AG09309 (cell line): Measurements from ENCODE around the gene IMP3.

Experiments
- DNase-seq: peaks from one replicate; pipeline ENCODE4 v3.0.0-alpha.2; 2010; ENCODE audit warnings: low read depth
- H3K4me3 ChIP-seq: 2 replicates; pipeline ENCODE4 v1.5.1; 2011; ENCODE audit warnings: mild to moderate bottlenecking, low read depth, low read length, moderate library complexity; ENCODE audit not compliant: control insufficient read depth
- TF ChIP-seq, protein P1 (sequence below): IDR thresholded peaks from 2 replicates; pipeline ENCODE4 v1.5.1; 2011; ENCODE audit warnings: mild to moderate bottlenecking, low read depth, low read length, inconsistent platforms; ENCODE audit not compliant: insufficient read depth, control insufficient read depth; ENCODE audit errors: missing control alignments

IMP3 gene

DNA sequence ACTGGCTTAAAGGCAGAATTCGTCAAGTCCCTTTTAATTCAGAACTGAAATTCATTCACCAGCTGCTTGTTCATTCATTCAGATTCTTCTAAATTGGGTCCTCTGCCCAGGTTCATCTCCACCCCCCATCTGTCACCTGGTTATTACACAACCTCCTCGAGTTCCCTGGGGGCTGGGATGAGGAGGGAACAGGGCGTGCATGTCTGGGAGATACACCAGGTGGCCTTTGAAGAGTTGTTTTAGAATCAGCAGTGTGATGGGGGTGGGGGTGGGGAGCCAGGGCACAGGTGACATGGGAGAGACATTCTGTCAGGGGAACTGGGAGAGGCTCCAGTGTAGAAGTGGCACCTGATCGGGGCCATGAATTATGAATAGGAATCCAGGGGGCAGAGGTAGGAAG is 15.9 kb upstream of the IMP3 start:
- H3K4me3 ChIP-seq = no peak overlapping the region
- TF ChIP-seq, protein P1, sequence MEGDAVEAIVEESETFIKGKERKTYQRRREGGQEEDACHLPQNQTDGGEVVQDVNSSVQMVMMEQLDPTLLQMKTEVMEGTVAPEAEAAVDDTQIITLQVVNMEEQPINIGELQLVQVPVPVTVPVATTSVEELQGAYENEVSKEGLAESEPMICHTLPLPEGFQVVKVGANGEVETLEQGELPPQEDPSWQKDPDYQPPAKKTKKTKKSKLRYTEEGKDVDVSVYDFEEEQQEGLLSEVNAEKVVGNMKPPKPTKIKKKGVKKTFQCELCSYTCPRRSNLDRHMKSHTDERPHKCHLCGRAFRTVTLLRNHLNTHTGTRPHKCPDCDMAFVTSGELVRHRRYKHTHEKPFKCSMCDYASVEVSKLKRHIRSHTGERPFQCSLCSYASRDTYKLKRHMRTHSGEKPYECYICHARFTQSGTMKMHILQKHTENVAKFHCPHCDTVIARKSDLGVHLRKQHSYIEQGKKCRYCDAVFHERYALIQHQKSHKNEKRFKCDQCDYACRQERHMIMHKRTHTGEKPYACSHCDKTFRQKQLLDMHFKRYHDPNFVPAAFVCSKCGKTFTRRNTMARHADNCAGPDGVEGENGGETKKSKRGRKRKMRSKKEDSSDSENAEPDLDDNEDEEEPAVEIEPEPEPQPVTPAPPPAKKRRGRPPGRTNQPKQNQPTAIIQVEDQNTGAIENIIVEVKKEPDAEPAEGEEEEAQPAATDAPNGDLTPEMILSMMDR = no peak
- DNase-seq = no peak

DNA sequence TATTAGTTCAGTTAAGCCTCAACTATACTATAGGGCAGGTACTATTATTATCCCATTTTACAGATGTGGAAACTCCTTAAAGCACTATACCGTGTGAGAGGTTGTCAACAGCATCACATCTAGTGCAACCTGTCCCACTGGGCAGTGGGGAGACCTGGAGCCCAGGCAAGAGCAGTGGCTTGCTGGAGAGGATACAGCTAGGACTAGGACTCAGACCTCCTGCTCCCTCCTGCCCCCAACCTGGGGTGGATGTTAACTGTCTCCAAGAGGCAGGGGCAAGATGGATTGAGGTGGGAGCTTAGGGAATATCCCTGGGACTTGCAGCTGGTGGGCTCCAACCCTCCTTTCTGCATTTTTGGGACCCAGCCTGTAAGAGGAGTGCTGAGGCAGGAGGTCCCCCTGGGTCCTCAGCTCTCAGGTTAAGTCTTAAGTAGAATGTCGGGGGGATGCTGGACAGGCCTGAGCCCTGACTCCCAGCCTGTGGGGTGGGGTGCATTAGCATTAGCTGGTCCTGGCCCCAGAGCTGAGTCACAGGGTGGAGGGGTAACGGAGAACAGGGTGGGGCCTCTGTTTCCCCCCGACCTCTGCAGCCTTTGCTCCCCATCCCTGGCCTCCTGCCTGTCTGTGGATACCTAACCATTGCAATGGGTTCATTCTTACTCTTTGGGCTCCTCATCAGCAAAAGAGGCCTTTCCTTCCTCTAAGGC is 14.3 kb upstream of the IMP3 start:
- DNase-seq = no peak
- no peak overlapping the region for H3K4me3 ChIP-seq
- TF ChIP-seq, protein P1 = no peak

DNA sequence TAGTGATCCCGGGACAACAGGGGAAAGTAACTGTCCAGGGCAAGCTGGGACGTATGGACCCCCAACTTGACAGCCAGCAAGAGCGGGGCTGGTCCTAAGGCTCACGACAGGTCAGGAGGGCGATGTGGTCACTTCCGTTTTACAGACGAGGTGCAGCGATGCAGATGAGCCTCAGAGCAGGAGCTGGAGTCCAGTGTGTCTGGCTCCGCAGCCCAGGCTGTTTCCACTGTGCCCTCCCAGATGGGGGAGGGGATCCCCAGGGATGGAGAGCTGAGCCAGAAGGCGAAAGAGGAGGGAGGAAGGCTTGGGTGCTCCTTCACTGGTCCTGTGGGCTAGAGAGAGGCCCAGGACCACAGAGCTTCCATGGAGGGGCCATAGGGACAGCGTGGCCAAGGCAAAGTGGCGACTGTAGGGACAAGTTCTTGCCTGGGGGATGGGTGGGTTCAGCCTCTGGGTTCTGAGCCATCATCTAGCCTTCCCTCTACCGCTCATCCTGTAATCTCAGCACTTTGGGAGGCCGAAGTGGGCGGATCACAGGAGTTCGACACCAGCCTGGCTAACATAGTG is 13.4 kb upstream of the IMP3 start:
- TF ChIP-seq, protein P1 = no peak
- no peak overlapping the region for H3K4me3 ChIP-seq
- no peak for DNase-seq

- no peak for DNase-seq
- peak overlapping the region; percentile 78 for H3K4me3 ChIP-seq
- TF ChIP-seq, protein P1 = no peak
Measured at GRCh38 chr15:75651810-75652543, 12.0 kb upstream of the IMP3 start.

DNA sequence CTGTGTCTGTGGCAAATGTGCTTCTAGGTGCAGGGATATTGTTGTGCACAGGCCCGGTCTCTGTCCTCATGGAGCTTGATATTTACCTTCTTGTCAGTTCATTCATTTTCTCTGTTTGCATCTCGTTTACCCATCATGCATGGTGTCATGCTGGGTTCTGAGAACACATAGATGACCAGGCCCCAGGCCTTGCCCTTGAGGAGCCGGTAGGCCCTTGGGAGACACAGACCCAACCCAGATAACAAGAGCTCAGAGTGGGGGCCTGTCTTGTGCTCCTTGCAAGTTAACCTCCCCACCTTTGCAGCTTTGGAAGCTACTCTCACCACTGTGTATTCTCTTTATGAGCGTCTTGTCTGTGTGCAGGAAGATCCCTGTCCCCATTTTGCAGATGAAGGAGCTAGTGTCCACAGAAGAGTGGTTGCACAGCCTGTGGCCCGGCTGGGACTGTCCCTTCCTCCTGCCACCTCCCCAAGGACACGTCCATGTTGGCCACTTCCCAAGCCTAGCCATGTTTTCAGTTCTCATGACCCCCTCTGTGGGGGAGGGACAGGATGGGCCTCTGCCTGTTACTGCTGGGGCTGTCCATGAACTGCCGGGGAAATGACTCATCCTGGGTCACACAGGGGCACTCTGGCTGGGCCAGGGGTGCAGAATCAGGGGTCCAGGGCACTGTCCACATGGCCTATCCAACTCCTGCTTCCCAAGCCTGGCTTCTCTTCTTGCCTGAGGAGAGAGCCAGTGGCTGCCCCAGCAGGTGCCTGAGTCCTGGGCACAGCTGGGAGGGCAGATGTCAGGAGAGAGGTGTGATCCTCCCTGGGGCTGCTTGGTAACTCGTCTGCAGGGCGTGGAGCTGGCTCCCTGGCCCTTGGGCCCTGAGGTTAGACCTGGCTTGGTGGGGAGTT is 11.1 kb upstream of the IMP3 start:
- peak overlapping the region; percentile 78 for H3K4me3 ChIP-seq
- TF ChIP-seq, protein P1 = no peak
- no peak for DNase-seq

- no peak for DNase-seq
- TF ChIP-seq, protein P1 = no peak
Measured at GRCh38 chr15:75649848-75650247, 9.8 kb upstream of the IMP3 start.

More at GRCh38 chr15:75649848-75650247, 9.8 kb upstream of the IMP3 start:
- H3K4me3 ChIP-seq = peak overlapping the region; percentile 78
